GM21526 (cell line): Measurements from ENCODE around the gene RXRG.

ENCODE experiments used
- ATAC-seq: cut with Tn5 transposase; IDR thresholded peaks from one replicate; pipeline ENCODE4 v1.9.1; 2021; ENCODE audit warnings: moderate library complexity; ENCODE audit not compliant: unreplicated experiment, low FRiP score

Gene RXRG

GRCh38 chr1:165452336-165453130 is 7.6 kb upstream of the RXRG start:
- no peak for ATAC-seq

DNA sequence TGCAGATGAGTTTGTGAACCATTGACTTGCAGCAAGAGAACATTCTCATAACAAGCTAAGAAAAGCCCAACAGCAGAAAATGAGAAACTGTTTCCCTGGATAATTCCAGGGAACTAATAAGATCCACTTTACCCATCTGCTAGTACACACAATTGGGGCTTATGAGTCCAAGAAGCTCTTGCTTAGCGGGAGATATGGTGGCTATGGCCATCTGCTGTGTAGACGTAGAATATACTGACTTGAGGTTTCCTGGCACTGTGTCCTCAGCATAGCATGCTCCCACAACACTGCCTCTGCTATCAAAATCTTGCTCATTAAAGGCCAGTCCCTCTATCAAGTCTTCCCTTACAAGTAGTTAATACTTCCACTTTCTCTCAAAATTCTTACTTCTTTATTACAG is 6.8 kb upstream of the RXRG start:
- no peak for ATAC-seq

DNA sequence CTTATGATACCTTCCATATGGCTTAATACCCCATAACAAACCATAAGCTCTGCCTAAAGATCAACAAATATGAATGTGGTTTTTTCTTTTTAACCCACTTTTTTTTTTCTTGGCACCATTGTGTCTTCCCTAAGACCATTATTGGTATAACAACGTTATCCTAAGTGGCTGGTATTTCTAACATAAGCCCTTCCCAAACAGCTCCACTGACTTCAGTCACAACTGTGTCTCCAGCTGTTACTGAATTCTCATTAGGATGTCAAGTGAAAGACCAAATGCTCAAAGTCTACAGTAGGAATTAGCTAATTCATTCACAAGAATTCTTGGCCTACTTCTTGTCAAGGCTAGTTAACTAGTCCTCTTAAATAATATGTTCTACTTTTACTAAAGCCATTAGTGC is 4.2 kb upstream of the RXRG start:
- no peak for ATAC-seq

DNA sequence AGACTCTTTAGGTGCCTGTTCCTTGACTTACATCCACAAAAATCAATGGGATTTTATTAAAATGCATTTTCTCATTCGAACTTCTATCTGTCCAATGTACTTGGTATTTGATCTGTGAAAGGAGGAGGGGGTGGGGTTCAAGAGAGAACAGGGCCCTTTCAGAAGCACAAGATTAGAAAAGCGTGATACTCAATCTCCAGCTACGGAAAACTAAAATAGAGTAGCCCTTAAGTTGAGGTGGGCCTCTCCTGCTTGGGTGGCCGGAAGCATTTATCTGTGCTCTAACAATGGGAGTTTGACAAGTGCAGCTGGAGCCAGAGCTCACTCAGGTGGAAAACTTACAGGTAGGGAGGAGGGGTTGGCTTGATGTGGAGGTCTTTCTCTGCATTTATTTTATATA is 462 bp upstream of the RXRG start:
- no peak for ATAC-seq

DNA sequence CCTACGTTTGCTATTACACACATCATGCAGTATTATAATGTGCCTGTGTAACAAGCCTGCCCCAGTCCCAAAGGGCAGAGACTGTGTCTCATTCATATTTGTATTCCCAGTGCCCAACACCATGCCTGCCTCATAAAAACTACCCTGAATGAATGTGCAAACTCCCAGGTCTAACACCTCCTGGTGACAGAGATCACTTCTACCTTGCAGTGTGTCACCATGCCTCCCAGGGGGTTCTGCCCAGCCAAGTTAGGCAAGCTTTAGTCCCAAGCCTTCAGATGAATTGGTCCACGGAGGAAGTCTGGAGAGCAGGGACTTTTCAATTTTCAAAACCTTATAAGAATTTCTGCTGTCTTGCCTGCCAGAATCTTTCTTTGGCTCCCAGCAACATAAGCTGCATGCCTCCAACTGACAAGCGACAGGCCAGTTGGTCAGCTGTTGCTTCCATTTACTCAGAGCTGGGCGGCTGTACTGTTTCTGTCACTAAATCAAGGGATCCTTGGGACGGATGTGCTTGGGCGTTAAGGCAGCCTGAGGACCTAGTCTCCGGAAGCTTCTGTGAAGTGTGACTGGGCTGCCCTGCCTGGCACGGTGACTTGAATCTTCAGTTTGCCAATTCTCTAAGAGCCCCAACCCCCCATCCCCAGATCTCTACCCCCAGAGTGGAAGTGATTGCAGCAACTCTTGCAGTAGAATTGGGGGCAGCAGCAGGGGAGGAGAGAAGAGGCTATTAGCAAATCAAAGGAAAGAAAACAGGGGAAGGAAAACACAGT is 1.2 kb downstream of the RXRG start:
- no peak for ATAC-seq

DNA sequence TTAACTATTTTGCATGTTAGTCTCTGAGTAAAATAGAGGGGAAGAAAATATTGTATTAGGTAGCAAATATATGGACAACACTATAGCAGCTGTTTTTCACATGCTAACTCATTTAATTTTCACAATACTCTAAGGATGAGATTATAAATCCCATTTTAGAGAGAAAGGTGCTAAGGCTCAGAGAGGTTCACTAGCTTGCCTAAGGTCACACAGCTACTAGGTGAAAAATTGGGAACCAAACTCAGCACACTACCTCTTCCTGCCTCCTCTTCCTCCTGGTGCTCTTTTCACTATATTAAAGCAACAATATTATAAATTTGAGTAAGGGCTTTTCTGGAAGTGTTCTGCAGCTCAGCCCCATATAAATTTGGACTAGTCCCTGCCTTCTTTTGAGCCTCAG is 2.3 kb downstream of the RXRG start:
- no peak for ATAC-seq

- no peak for ATAC-seq
Observed at GRCh38 chr1:165442053-165442452, 2.9 kb downstream of the RXRG start.

DNA sequence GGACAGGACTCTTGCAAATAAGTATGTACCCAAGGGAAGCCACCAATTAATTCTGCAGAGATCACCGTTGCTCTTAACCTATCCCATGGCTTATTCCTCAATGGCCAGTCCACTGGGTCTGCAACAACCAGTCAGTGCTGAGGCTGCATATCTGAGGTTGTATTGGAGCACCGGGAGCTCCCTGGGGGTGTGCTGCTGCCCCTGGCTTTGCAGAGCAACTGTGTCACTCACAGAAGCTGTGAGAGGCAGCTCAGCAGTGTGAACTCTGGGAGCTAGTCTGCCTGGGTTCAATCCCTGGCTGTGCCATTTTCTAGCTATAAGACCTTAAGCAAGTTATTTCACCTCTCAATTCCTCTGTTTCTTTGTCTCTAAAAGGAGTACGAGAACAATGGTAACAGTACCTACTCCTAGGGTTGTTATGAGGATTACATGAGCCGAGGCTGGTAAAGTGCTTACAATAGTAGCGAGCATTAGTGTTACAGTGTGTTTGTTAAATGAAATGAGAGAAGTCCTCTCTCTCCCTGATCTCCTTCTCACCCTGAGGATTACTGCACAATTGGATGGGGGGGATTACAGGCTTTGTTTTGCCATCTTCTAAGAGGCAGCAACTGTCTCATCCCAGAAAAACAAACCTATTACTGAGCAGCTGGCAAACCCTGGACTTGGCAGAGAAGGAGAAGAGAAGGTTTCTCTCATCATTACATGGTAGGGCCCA is 3.6 kb downstream of the RXRG start:
- no peak for ATAC-seq

- no peak for ATAC-seq
Observed at GRCh38 chr1:165439330-165439729, 5.6 kb downstream of the RXRG start.

GRCh38 chr1:165436994-165437393 is 7.9 kb downstream of the RXRG start:
- ATAC-seq = no peak

DNA sequence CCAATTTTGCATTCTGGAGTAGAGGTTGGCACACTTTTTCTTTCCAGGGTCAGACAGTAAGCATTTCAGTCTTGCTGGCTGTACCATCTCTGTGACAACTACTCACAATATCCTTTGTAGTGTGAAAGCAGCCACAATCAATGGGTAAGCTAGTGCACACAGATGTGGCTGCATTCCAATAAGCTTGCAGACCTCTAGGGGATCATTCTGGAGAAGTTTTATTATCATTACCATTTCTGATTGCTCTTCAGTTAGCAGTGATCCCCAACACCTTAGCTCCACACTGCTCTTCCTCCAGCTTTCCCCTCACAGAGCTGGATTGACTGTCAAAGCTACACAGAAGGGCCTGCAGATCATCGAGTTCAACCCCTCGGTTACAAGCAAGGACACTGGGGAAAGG is 9.1 kb downstream of the RXRG start:
- ATAC-seq = no peak

GRCh38 chr1:165434281-165434680 is 10.6 kb downstream of the RXRG start:
- ATAC-seq = no peak

DNA sequence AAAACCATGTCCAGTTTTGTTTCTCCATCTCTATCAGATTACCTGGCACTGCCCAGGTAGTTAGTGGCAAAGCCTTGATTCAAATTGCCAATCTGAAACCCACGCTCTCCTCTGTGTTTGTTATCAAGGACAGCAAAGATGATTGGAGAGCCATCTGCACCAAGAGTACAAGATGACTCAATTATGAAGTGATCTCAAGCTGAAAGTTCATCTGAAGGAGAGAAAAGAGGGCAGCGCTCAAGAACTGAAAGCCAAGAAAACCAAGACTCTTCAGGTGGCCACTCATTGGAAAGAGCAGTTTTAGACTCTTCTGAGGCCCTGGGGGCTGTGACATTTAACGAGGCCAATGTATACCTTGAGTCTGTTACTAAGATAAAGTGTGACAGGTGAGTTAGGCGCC is 13.8 kb downstream of the RXRG start:
- no peak for ATAC-seq

- no peak for ATAC-seq
Observed at GRCh38 chr1:165426745-165427144, 18.2 kb downstream of the RXRG start.

DNA sequence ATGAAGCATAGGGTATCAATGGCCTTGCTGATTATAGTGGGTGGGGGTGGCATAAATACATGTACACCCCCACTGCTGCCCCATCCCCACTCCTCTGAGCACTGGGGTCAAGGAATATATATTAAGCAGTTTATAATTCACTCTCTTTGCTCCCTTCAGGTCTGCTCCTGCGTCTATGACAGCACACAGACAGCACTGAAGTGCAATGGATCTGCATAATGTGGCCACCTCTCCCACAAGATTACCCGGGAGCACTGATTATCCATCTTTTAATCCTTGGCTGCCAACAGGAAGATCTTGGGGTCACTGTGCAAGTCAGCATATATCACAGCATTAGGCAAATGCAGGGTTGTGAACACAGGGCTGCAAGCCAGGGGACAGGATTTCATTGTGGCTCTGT is 19.3 kb downstream of the RXRG start:
- no peak for ATAC-seq

GRCh38 chr1:165424454-165425216 is 20.3 kb downstream of the RXRG start:
- no peak for ATAC-seq

DNA sequence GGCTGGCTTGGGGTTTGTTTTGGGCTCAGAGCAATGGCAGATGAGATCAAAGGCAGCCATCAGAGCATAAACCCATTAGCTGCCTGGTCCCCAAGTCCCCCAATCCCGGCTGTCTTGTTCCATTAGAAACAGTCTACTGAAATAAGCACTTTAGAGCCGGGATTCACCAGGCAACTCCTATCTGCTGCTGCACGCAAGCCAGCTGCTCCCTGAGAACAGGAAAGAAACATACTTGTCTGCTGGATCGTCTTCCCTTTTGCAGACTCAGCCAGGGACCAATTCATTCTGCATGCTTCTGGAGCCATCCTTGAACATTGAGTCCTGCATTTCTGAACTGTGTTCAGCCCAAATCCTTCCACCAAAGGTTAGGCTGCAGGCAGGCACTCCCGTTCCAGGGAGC is 21.8 kb downstream of the RXRG start:
- no peak for ATAC-seq

GRCh38 chr1:165420655-165421054 is 24.3 kb downstream of the RXRG start:
- ATAC-seq = no peak

- no peak for ATAC-seq
Observed at GRCh38 chr1:165419839-165420238, 25.1 kb downstream of the RXRG start.

- no peak for ATAC-seq
Observed at GRCh38 chr1:165418195-165418594, 26.7 kb downstream of the RXRG start.

DNA sequence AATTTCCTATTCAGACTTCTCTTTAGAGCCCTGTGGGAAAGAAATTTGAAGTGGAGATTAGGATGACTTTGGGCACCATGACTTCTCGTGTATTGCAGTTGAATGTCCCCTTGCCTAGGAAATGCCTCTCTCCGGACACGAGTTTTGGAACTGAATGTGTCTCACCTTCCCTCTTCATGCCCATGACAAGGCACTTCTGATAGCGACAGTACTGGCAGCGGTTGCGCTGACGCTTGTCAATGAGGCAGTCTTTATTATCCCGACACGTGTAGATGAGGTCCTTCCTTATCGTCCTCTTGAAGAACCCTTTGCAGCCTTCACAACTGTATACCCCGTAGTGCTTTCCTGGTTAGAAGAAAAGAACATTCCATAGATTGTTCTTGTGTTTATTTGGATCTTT is 28.1 kb downstream of the RXRG start:
- no peak for ATAC-seq
